Stomach (tissue), 9 donors: ENCODE data around the gene CTDP1. TPM values are rescaled to one million over a fixed set of nuclear protein-coding genes. Genes with fewer than 3 reads are reported as not detected.

ENCODE experiments used
- DNase-seq, 2 donors: peaks; one replicate each; pipeline versions ENCODE4 v3.0.0 to v3.0.0-alpha.2; 2013 to 2019
- H3K27ac ChIP-seq, 5 donors: fragments of 200-600 bp in 4 of 5; sonication (generic) in 4 of 5; one replicate each; pipeline ENCODE4 v1.5.1; 2013 to 2019; ENCODE audit warnings: mild to moderate bottlenecking in 1 of 5, moderate library complexity in 1 of 5
- H3K27me3 ChIP-seq, 3 donors: fragments of 200-600 bp; sonication (generic); one replicate each; pipeline ENCODE4 v1.5.1; 2017 to 2019; ENCODE audit warnings: mixed run types in 1 of 3
- H3K36me3 ChIP-seq, 4 donors: fragments of 200-600 bp; sonication (generic); 1 replicate in 3 of 4; 2 replicates in 1 of 4; pipeline ENCODE4 v1.5.1; 2016 to 2019
- H3K4me1 ChIP-seq, 4 donors: fragments of 200-600 bp; sonication (generic); one replicate each; pipeline ENCODE4 v1.5.1; 2016 to 2019
- H3K4me3 ChIP-seq, 4 donors: fragments of 200-600 bp; sonication (generic) in 3 of 4; one replicate each; pipeline ENCODE4 v1.5.1; 2016 to 2019; ENCODE audit warnings: mild to moderate bottlenecking in 1 of 4
- H3K9me3 ChIP-seq, 4 donors: fragments of 200-600 bp; sonication (generic); one replicate each; pipeline ENCODE4 v1.5.1; 2016 to 2019
- EP300 ChIP-seq: sonication (generic); formaldehyde crosslinking; IDR thresholded peaks from one replicate; pipeline ENCODE4 v1.6.1; 2017; ENCODE audit warnings: antibody characterized with exemption
- POLR2A ChIP-seq, 4 donors: fragments of 450-650 bp; IDR thresholded peaks; one replicate each; pipeline ENCODE4 v1.6.1; 2016; ENCODE audit warnings: antibody characterized with exemption in 4 of 4, control low read depth in 2 of 4, mild to moderate bottlenecking in 1 of 4, moderate library complexity in 1 of 4
- POLR2AphosphoS5 ChIP-seq, 3 donors: sonication (generic); formaldehyde crosslinking; IDR thresholded peaks; one replicate each; pipeline ENCODE4 v1.6.1; 2016; ENCODE audit warnings: antibody characterized with exemption in 3 of 3
- WGBS, 5 donors: extraction: QIAGEN DNeasy Blood & Tissue Kit in 3 of 5; methylation state at CpG; one replicate each; pipeline versions ENCODE4 v1.1.5 to v1.1.7; 2013 to 2018; 5-methylcytosine and 5-hydroxymethylcytosine counted together
- intact Hi-C: fragments of 100-400 bp; cut with DNase I; formaldehyde crosslinking; loops from one replicate; pipeline ENCODE4 v1.15.1; 2023; ENCODE audit warnings: low total_unique reads
- polyA plus RNA-seq, 3 donors: library from polyadenylated mRNA; stranded (reverse); fragments of 200-250 nt; gene quantifications; one replicate each; pipeline ENCODE4 v1.2.3, GENCODE V29; 2013
- total RNA-seq, 5 donors: library from RNA; depleted of rRNA; stranded (reverse); fragments of >200 nt; gene quantifications; one replicate each; pipeline versions ENCODE4 v1.1.0 to v1.2.3, GENCODE V29; 2014 to 2016
- TF ChIP-seq, protein P1 (sequence below), 7 experiments: fragments of 450-650 bp in 4 of 7; fragments of 200-600 bp in 3 of 7; sonication (generic) in 3 of 7; IDR thresholded peaks; one replicate each; pipeline ENCODE4 v1.5.1; 2016 to 2019; ENCODE audit warnings: antibody characterized with exemption in 7 of 7, control low read depth in 2 of 7, mild to moderate bottlenecking in 1 of 7
- donor health status: healthy with polysubstance abuse.
- donor health status: Bipolar disorder and iron deficiency.
- donor health status: healthy.

The CTDP1 gene
- total and polyA plus RNA-seq, 8 donors: 7.6 to 50.7 (median 16.8) TPM

DNA sequence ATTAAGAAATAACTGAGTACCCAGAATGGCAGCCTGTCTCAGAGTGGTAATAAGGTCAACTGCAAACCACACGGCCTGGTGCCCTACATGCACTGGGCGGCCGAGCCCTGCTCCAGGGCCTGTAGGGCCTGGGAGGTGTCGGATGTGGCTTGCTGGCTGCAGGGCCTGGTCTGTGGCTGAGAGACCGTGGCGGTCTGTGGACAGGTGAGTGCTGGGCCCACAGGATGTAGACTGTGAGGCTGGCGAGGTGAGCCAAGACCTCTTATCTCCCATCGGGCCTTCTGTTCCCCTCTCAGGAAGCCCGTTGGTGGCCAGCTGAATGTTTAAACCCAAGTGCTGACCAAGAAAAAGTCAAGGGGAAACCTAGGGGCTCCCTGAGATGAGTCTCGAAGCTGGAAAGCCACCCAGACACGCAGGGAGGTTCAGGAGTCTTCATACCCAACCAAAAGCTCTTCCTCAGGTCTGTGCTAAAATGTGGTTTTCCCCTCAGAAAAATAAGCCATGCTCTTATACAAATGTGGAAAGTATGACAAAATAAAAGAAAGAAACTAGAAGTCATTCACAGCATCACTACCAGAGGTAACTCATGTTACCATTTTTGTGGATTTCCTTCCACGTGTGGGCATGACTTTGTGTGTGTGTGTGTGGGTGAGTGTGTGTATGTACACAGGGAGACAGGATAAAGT, 47.7 kb upstream of the CTDP1 start:
- peaks cover 0 to 24% (median 3%) of the 10 kb centered on the region in 3 donors for H3K27me3 ChIP-seq
- no peak overlapping the region for H3K27ac ChIP-seq
- DNase-seq: peak in 1 of 2 donors; percentile 23
- intact Hi-C loops: no loop called here
- H3K9me3 ChIP-seq: no peaks in the 10 kb centered on the region
- H3K36me3 ChIP-seq: no peaks in the 10 kb centered on the region
- H3K4me1 ChIP-seq: no peaks in the 10 kb centered on the region
- no peak for TF ChIP-seq EP300
- no peak for TF ChIP-seq POLR2A (IDR thresholded peaks at IDR 0.05)
- no peak for TF ChIP-seq POLR2AphosphoS5 (IDR thresholded peaks at IDR 0.05)
- TF ChIP-seq, protein P1, sequence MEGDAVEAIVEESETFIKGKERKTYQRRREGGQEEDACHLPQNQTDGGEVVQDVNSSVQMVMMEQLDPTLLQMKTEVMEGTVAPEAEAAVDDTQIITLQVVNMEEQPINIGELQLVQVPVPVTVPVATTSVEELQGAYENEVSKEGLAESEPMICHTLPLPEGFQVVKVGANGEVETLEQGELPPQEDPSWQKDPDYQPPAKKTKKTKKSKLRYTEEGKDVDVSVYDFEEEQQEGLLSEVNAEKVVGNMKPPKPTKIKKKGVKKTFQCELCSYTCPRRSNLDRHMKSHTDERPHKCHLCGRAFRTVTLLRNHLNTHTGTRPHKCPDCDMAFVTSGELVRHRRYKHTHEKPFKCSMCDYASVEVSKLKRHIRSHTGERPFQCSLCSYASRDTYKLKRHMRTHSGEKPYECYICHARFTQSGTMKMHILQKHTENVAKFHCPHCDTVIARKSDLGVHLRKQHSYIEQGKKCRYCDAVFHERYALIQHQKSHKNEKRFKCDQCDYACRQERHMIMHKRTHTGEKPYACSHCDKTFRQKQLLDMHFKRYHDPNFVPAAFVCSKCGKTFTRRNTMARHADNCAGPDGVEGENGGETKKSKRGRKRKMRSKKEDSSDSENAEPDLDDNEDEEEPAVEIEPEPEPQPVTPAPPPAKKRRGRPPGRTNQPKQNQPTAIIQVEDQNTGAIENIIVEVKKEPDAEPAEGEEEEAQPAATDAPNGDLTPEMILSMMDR (IDR thresholded peaks at IDR 0.05): no peak
- H3K4me3 ChIP-seq: no peak overlapping the region
- 72 to 81% (median 77%) methylated on average over 12 of the region's 12 CpGs for WGBS, 5 donors

DNA sequence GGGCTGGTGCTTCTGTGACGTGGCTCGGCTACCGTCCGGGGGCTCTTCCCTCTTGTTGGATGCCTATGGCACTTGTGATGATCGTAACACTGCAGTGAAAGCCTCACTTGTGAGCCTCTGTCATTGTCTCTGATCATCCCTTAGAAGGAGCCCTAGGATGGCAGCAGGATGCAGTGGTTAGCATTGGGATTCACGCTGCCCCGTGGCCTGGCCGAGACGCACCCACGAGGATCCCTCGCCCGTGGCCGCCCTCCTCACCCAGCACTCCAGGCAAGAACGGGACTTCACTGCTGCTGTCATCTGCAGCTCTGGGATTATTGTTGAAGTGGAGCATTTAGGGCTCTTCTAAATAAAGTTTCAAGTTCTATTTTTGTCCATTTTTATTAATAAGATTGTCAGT, 46.8 kb upstream of the CTDP1 start:
- intact Hi-C loops: no loop called here
- Histone ChIP-seq H3K4me1 (no peaks in the 10 kb centered on the region), H3K4me3 (no peak overlapping the region), H3K9me3 (no peaks in the 10 kb centered on the region), H3K27me3 (peaks cover 7 to 24% (median 7%) of the 10 kb centered on the region in 3 donors), H3K27ac (no peak overlapping the region), H3K36me3 (no peaks in the 10 kb centered on the region)
- no peak for TF ChIP-seq EP300
- TF ChIP-seq, protein P1 (IDR thresholded peaks at IDR 0.05): no peak
- TF ChIP-seq POLR2A (IDR thresholded peaks at IDR 0.05): no peak
- TF ChIP-seq POLR2AphosphoS5 (IDR thresholded peaks at IDR 0.05): no peak
- DNase-seq: peak in 1 of 2 donors; percentile 11
- 88 to 97% (median 93%) methylated on average over 13 to 14 of the region's 14 CpGs for WGBS, 5 donors

DNA sequence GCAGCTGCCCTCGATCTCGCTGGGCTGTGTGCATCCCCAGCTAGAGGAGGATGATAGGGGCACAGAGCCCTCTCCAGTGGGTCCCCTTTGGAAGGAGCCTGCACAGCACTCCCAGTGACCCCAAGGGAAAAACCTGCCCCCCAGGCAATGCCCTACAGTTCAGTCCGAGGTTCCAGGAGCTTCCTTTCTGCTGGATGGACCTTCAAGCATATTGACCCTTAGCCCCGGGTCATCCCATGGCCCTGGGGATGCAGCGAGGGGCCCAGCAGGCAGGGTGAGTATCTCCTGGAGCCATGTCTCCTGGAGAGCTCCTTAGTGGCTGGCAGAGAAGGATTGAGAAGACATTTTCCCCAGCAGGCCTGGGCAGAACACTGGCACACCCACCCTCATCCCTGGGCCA, 45.4 kb upstream of the CTDP1 start:
- DNase-seq: no peak
- WGBS, 5 donors: 92 to 96% (median 95%) methylated on average over 5 of the region's 5 CpGs
- no peak overlapping the region for H3K27ac ChIP-seq

DNA sequence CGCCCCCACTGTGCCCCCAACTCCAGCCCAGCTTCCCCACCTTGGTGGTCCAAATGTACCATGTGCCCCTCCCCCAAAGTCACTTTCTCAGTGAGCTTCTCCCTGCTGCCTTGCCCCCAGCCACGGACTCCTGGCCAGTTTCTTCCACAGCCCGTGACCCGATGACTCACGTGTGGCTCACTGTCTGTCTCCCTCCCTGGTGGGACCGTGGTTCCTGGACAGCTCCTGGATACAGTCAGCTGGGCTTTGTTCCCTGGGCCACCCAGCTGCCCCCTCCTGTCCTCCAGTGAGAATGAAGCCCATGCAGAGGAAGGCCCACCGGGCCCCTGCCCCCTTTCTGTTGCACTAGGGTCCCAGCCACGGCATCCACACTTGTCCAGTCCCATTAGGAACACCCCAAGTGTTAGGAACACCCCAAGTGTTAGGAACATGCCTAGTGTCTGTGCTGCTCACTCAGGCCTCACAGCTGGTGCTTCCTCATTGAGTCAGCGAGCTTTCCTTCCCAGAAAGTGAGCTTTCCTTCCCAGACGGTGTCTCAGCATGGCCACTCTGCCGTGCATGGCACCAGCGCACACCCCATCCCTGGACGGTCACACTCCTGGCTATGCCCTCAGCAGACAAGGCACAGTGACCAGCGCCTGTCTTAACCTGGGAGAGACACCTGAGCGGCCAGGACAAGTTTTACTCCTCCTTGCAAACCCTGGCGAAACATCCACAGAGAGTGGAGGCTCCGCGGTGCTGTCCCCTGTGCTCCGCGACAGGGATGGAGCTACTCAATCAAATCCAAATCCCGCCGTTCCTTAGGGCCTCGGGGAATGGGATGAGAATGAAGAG, 44.8 kb upstream of the CTDP1 start:
- H3K4me1 ChIP-seq: peaks cover 0 to 11% (median 0%) of the 10 kb centered on the region in 4 donors
- peaks cover 12 to 28% (median 15%) of the 10 kb centered on the region in 3 donors for H3K27me3 ChIP-seq
- H3K36me3 ChIP-seq: no peaks in the 10 kb centered on the region
- no peak overlapping the region for H3K4me3 ChIP-seq
- intact Hi-C loops: no loop called here
- TF ChIP-seq, protein P1 (IDR thresholded peaks at IDR 0.05): no peak
- no peak for TF ChIP-seq POLR2A (IDR thresholded peaks at IDR 0.05)
- no peak for TF ChIP-seq POLR2AphosphoS5 (IDR thresholded peaks at IDR 0.05)
- TF ChIP-seq EP300: no peak
- no peaks in the 10 kb centered on the region for H3K9me3 ChIP-seq
- H3K27ac ChIP-seq: no peak overlapping the region
- DNase-seq: no peak
- WGBS, 5 donors: 83 to 88% (median 85%) methylated on average over 22 to 23 of the region's 23 CpGs

More for the DNA sequence above, 45.4 kb upstream of the CTDP1 start:
- Histone ChIP-seq H3K9me3 (no peaks in the 10 kb centered on the region), H3K4me1 (peaks cover 0 to 11% (median 0%) of the 10 kb centered on the region in 4 donors), H3K4me3 (no peak overlapping the region), H3K27me3 (peaks cover 12 to 26% (median 15%) of the 10 kb centered on the region in 3 donors), H3K36me3 (no peaks in the 10 kb centered on the region)
- intact Hi-C loops: no loop called here
- TF ChIP-seq POLR2AphosphoS5 (IDR thresholded peaks at IDR 0.05): no peak
- TF ChIP-seq EP300: no peak
- TF ChIP-seq, protein P1 (IDR thresholded peaks at IDR 0.05): no peak
- no peak for TF ChIP-seq POLR2A (IDR thresholded peaks at IDR 0.05)
